Measurements from ENCODE around the gene CBLB. TPM values are rescaled to one million over a fixed set of nuclear protein-coding genes. Genes with fewer than 3 reads are reported as not detected.

Gene CBLB
- total RNA-seq, 4 donors from 2014 or later = 91.2 to 173 (median 158) TPM

DNA sequence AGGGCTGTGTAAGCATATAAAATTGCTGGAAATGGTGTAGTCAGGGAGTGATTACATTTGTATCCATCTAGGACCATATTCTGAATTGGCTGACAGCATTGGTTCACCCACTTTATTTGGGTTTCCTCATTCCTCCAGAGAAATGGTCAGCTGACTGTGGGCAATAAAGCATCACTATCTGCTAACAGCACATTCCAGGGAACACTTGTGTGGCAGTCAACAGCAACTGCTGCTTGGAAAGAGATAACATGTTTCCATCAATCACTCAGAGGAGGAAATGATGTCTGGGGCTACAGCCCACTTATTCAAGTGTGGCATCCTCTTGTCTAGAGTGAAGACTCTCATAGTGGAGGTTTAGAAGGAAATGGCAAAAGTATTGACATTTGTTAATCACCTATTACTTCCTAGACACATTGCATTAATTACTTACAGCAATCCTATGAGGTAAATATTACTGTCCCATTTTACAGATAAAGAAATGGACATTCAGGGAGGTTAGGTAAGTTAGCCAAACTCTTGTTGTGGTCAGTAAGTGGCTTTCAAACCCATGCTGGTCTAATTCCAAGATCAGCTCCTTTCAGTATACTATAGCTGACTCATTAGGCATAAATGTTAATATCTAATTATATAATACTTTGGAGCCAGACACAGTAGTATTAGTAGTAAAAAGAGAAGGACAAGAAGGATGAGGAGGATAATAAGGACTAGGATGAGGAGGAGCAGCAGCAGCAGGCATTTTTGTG, 254.4 kb downstream of the CBLB start:
- TF ChIP-seq, protein P1, sequence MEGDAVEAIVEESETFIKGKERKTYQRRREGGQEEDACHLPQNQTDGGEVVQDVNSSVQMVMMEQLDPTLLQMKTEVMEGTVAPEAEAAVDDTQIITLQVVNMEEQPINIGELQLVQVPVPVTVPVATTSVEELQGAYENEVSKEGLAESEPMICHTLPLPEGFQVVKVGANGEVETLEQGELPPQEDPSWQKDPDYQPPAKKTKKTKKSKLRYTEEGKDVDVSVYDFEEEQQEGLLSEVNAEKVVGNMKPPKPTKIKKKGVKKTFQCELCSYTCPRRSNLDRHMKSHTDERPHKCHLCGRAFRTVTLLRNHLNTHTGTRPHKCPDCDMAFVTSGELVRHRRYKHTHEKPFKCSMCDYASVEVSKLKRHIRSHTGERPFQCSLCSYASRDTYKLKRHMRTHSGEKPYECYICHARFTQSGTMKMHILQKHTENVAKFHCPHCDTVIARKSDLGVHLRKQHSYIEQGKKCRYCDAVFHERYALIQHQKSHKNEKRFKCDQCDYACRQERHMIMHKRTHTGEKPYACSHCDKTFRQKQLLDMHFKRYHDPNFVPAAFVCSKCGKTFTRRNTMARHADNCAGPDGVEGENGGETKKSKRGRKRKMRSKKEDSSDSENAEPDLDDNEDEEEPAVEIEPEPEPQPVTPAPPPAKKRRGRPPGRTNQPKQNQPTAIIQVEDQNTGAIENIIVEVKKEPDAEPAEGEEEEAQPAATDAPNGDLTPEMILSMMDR (IDR thresholded peaks at IDR 0.05; ENCODE audit: low read depth) = no peak

- TF ChIP-seq, protein P1 (IDR thresholded peaks at IDR 0.05; ENCODE audit: low read depth) = no peak
Observed at GRCh38 chr3:105613120-105613519, 255.7 kb downstream of the CBLB start.

DNA sequence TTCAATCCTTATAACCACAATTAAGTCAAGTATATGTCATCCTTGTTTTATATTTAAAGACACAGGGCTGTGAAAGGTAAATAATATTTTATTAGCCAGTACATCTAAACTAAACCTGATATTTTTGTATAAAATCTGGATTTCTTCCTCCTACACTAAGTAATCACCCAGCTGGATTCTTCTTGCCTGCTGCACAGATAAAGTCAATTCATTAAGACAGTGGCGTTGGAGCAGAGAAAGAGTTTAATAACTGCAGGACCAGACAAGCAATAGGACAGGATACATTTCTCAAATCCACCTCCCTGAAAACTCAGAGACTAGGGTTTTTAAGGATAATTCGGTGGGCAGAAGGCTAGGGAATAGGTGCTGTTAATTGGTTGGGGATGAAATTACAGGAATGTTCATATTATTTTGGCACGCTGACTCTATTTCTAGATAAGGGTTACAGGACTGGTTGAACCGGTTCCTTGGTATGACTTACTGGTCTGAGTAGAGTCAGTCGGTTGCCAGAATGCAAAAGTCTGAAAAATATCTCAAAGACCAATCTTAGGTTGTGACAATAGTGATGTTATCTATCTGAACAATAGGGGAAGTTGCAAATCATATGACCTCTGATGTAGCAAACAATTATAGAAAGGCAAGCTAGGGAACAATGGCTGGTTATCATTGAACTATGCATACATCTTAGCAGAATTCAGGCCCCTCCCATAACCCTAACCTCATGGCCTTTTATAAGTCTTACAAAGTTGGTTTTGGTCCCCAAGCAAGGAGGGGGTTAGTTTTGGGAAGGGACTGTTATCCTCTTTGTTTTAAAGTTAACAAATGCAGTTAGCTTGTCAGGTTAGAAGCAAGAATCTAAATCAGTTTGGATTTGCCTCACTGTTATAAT, 257.3 kb downstream of the CBLB start:
- TF ChIP-seq, protein P1 (IDR thresholded peaks at IDR 0.05; ENCODE audit: low read depth) = no peak

- TF ChIP-seq, protein P1 (IDR thresholded peaks at IDR 0.05; ENCODE audit: low read depth) = no peak
Observed at GRCh38 chr3:105610473-105610872, 258.3 kb downstream of the CBLB start.

- TF ChIP-seq, protein P1 (IDR thresholded peaks at IDR 0.05; ENCODE audit: low read depth) = no peak
Observed at GRCh38 chr3:105608623-105609022, 260.2 kb downstream of the CBLB start.

DNA sequence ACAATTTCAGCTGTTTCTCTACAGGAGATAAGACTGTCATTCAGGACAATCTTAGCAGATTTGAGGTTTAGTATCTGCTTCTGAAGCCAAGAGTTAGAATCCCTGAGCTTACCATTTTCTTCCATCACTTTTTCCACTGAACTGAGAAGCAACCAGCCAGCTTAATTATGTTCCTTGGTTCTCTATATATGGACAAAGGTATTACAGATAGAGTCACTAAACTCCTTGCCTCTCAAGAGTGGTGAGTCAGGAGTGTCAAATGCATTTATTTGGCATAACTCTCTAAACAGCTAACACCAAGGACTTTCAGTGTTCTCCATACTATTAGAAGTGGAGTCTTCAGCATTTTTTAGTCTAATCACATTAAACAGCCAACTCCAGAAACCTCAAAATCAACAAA, 262.8 kb downstream of the CBLB start:
- TF ChIP-seq, protein P1 (IDR thresholded peaks at IDR 0.05; ENCODE audit: low read depth) = no peak
